BJ (cell line): ENCODE measurements around the gene SCN2B. TPM values are rescaled to one million over a fixed set of nuclear protein-coding genes. Genes with fewer than 3 reads are reported as not detected.

ENCODE experiments used
- CTCF ChIA-PET: fragments of 350-600 bp; formaldehyde crosslinking; extraction: SDS; loops from one replicate; lab custom pipeline; 2021; ENCODE audit warnings: antibody characterized with exemption, inconsistent platforms; lab: Yijun Ruan, JAX
- POLR2A ChIA-PET: fragments of 300-600 bp; sonication (Branson Sonifier 250); formaldehyde crosslinking; extraction: SDS; loops from one replicate; lab custom pipeline; 2021; ENCODE audit warnings: antibody characterized with exemption; lab: Charles Lee
- DNase-seq: peaks from one replicate; pipeline ENCODE4 v3.0.0-alpha.2; 2011; ENCODE audit warnings: low read depth
- H3K27me3 ChIP-seq: 2 replicates; pipeline ENCODE4 v1.6.0; 2011; ENCODE audit warnings: low read length; ENCODE audit not compliant: control insufficient read depth, insufficient read depth
- H3K36me3 ChIP-seq: 2 replicates; pipeline ENCODE4 v1.5.1; 2011; ENCODE audit warnings: low read length; ENCODE audit not compliant: control insufficient read depth, insufficient read depth
- H3K4me3 ChIP-seq: 2 replicates; pipeline ENCODE4 v1.5.1; 2011; ENCODE audit warnings: low read depth, mild to moderate bottlenecking, control low read depth, low read length
- polyA plus RNA-seq: library from polyadenylated mRNA; depleted of rRNA; stranded (reverse); fragments of >200 nt; gene quantifications from 2 replicates; pipeline ENCODE4 v1.2.3, GENCODE V29; 2011
- TF ChIP-seq, protein P1 (sequence below): IDR thresholded peaks from 2 replicates; pipeline ENCODE4 v1.5.1; 2011; ENCODE audit warnings: low read depth, mild to moderate bottlenecking, control low read depth, inconsistent platforms, low read length, moderate library complexity; ENCODE audit not compliant: insufficient read depth

The SCN2B gene
- polyA plus RNA-seq, 1 experiment, result not detected

- TF ChIP-seq, protein P1, sequence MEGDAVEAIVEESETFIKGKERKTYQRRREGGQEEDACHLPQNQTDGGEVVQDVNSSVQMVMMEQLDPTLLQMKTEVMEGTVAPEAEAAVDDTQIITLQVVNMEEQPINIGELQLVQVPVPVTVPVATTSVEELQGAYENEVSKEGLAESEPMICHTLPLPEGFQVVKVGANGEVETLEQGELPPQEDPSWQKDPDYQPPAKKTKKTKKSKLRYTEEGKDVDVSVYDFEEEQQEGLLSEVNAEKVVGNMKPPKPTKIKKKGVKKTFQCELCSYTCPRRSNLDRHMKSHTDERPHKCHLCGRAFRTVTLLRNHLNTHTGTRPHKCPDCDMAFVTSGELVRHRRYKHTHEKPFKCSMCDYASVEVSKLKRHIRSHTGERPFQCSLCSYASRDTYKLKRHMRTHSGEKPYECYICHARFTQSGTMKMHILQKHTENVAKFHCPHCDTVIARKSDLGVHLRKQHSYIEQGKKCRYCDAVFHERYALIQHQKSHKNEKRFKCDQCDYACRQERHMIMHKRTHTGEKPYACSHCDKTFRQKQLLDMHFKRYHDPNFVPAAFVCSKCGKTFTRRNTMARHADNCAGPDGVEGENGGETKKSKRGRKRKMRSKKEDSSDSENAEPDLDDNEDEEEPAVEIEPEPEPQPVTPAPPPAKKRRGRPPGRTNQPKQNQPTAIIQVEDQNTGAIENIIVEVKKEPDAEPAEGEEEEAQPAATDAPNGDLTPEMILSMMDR, result no peak
- Histone ChIP-seq H3K36me3 (no peaks in the 10 kb centered on the region), H3K4me3 (no peak overlapping the region), H3K27me3 (peaks cover 2% of the 10 kb centered on the region)
- no peak for DNase-seq
- CTCF ChIA-PET, result no interaction called here
- POLR2A ChIA-PET, result no interaction called here
Observed at GRCh38 chr11:118135796-118136165, 40.7 kb downstream of the SCN2B start.

- no peak for DNase-seq
- ChIA-PET CTCF (interaction anchor here (2.6 kb wide), 1 partner anchor 9 kb away, joined by 9 read pairs; no protein-coding TSS in a partner anchor), POLR2A (no interaction called here)
- peaks cover 2% of the 10 kb centered on the region for H3K27me3 ChIP-seq
- H3K4me3 ChIP-seq, result no peak overlapping the region
- TF ChIP-seq, protein P1, result no peak
- no peaks in the 10 kb centered on the region for H3K36me3 ChIP-seq
Observed at GRCh38 chr11:118135051-118135795, 41.2 kb downstream of the SCN2B start.

DNA sequence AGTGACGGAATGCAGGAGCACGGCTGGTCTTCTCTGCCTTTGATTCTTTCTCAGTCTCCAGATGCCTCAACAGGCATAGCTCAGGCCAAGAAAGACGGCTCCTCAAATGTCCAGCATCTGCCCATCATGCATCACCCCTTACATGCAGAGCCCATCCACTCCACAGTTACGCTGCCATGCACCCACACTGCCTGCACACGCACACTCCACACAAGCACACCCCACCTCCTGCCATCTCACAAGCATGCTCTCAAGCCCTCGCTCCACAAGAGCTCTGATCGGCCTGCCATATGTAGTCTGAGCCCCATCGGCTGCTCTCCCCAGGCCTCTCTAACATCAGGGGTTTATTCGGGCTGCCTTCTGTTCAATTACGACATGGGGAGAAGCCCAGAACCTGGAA is 42.6 kb downstream of the SCN2B start:
- no peak for DNase-seq
- Histone ChIP-seq H3K36me3 (no peaks in the 10 kb centered on the region), H3K27me3 (peaks cover 2% of the 10 kb centered on the region; the same call in 1 of the 2 replicates), H3K4me3 (no peak overlapping the region)
- TF ChIP-seq, protein P1, result no peak
- POLR2A ChIA-PET, result no interaction called here
- CTCF ChIA-PET, result interaction anchor here (1.1 to 2.6 kb wide), 2 partner anchors 11 to 38 kb away, joined by 4 to 9 read pairs; no protein-coding TSS in a partner anchor

GRCh38 chr11:118132385-118133151 is 43.9 kb downstream of the SCN2B start:
- CTCF ChIA-PET, result interaction anchor here (2.6 kb wide), 1 partner anchor 12 kb away, joined by 9 read pairs; no protein-coding TSS in a partner anchor

More at GRCh38 chr11:118132385-118133151, 43.9 kb downstream of the SCN2B start:
- TF ChIP-seq, protein P1, result no peak
- no peaks in the 10 kb centered on the region for H3K36me3 ChIP-seq
- POLR2A ChIA-PET, result no interaction called here
- no peaks in the 10 kb centered on the region for H3K27me3 ChIP-seq
- no peak overlapping the region for H3K4me3 ChIP-seq
- DNase-seq, result no peak
